CD4-positive, alpha-beta T cell treated with Interleukin-4 for 4 hours (primary cell): Measurements from ENCODE around the gene ZBTB21.
A peak's percentile ranks its signal among the peaks of the same experiment; 100 is the strongest.
"Not testable (repeated sequence)": the region's sequence is repeated elsewhere in the genome, so short reads cannot be mapped to it uniquely, and the experiment has no call there.

ENCODE experiments used
- DNase-seq: peaks from one replicate; pipeline ENCODE4 v3.0.0-alpha.2; 2020

The ZBTB21 gene

DNA sequence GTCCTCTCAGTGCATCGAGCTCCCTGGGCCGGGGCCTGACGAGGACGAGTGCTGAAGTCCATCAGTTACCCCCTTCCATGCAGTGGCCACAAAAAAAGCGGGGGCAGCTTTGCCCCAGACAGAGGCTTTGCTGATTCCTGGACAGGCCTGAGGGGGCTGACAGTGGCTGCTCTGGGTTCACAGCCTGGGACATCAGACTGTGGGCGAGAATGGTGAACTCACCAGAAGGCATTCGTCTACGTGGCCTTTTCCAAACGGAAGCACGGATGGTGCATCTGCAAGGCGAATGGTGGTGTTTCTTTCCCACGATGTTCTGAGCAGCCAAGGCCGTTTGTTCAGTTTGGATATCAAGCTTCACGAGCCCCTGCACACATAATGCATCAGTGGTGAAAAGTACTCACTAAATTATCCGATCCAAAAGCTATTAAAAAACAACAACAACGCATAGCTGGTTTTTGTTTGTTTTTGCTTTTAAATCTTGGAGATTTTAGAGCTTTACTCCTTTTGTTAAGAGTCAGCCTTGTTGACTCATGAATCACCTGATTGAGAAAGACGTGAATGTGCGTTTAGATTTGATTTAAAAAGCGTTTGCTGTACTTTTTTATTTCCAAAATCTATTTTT is 6.3 kb upstream of the ZBTB21 start:
- DNase-seq, result no peak

DNA sequence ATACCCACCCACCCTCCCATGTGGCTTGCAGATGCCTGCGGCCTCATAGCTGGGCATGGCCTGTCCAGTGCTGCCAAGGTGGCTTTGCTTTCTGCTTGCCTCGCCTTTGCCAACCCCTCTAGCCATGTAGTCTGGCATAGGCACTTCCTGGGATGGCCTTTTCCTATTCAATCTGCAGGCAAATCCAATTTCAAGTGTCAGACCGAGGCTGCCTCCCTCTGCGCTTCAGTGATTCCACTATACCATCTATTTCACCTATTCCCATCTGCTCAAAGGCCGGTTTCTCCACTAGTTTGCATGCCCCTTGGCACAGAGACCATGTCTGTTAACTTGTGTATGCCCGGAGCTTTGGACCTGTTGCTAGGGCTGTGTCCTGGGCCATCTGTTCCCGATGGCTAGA is 3.8 kb upstream of the ZBTB21 start:
- DNase-seq, result no peak

DNA sequence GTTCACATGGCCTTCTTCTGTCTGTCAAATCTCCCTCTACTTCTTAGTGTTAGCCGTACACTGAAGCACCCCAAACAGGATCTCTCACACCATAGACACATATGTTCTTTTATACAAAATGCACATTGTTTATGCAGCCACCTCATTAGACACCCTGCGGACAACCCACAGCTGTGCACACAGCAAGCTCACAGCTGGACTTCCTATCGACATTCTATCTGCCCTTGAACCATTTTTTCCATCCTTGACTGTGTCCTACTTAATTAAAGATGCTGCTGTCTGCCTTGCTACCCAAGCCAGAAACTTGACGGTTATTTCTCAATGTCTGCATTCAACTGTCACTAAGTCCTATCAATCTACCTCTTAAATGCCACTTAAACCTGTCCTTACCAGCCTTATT is 3.2 kb upstream of the ZBTB21 start:
- no peak for DNase-seq

DNA sequence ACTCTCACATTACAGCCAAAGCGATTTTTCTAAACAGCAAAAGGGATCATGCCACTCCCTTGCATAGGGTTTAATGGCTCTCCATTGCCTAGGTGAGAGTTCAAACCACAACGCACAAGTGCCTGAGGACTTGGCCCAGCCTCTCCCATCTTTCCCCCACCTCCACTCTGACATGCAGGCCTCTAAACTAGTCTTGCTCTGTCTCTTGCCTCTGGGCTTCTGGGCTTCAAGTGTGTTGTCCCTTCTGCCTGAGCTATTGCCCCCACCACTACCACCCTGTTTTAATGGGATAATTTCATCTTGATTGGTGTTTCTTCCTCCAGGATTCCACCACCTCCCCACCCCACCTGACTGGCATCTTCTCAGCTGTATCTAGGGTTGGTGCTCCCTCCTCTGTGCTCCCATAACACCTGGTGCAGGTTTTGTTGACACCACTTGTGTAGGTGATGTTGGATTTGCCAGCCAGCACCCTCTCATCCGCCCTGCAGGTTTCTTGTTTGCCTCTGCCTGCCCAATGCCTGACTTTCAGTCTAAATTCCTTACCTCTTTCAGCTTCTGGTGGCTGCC is 2.7 kb upstream of the ZBTB21 start:
- DNase-seq, result no peak

DNA sequence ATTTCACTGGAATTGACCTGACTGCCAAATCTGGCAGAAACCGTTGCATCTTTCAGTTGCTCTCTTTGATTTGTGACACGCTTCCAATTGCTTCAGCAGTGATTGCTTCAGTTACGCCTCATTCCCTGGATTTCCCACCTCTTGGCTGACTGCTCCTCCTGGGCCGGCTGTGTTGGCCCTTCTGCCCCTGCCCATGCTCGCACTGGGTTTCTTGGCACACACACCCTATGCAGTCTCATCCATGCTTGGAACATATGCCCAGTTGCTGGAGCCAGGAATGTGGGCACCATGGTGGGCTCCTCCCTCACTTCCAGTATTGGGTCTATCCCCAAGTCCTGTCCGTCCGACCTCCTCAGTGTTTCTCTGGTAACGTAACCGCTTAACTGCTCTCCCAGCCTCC is 2.2 kb upstream of the ZBTB21 start:
- no peak for DNase-seq

DNA sequence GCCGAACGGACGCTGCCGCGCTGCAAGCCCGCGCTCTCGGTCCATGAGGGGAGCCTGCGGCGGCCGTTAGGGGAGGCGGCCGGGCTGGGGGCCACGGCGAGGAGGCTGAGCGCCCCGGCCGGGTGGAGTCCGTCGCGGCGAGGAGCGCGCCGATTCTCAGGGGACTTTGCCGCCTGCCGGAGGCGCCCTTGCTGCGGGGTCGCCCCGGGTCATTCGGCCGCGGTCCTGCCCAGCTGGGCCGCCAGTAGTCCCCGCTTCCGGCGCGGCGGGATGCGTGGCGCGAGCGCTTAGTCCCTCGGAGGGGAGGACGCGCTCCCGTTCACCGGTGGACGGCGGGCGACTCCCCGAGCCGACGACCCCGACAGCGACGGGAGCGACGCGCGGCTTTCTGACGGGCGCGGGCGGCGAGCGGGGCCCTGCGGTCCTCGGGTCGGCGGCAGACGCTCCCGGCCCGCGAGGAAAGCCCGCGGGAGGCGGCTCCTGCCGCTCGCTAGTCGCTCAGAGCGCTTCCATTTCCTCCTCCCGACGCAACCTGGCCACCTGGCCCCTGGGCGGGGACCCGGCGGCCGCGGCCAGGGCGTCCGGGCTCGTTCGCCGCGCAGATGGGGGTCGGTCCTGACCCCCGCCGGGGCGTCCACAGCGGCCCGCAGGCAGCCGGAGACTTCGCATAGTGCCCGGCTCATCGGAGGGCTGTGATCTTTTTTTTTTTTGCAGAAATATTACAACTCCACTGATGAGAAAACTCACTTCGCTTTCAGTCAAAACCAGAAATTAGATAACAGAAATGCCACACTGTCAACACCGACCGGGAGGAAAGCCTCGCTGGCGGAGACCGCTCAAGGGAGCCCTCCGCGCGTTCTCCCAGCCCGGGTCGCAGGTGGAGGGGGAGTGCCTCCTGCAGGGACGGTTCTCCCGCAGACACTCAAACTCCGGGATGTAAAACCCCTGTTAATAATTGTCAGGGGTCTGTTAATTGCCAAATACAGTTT is 641 bp upstream of the ZBTB21 start:
- peak; percentile 9 for DNase-seq

DNA sequence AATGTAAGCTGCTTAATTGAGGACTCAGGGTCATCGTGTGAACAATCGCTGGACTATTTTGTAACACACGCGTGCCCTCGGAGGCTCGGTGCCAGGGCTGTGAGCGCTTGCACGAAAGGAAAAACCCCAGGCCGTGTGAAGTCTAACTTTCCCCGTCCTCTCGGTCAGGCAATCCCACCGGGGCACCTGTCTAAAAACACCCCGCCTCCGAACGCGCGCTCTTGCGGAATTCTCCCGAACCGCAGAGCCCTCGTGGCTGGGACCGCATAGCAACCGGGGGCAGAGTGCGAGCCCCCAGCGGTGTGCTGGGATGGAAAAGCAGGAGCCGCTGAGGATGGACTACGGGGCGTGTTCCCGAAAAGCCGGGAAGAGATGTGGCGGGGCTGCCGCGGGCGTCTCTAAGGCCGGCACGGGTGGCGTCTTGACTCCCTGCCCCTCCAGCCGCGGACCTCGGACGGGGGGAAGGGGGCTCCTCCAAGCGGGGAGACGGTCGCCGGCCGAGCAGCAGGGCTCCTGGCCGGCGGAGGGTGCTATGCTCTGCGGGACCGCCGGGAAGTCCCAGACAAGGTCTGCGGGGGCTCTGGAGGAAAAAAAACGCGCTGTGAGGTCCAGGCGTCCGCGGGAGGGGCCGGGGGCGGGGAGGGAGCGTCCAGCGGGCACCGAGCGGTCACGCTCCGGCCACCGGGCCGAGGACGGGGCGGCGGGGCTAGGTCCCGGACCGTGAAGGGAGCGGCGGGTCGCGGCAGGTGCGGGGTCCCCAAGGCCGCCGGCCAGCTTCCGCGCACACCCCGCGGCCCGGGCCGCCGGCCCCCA is 936 bp downstream of the ZBTB21 start:
- DNase-seq, result peak; percentile 13

DNA sequence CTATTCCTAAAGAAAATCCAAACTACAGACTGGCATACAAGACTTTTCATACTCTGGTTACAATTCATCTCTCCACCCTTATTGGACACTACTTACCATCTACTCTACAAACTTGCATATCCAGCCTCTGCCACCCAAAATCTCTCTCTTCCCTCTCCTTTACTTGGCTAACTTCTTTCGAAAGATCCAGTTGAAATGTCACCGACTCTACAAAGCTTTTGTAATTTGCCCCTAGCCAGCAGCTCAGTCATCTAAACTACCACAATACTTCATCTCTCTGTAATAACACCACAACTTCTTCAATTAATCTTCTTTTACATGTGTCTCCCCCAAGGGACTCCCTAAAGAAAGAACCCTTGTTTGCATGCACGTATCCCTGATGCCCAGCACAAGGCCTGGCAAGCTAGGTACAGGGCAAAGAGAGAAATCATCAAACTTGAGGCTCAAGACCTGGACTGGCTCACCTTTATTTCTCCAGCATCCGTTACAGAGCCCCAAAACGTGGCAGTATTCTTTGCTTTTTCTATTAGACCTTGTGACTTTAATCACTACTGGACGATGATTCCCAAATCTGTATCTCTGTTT is 2.7 kb downstream of the ZBTB21 start:
- no peak for DNase-seq

DNA sequence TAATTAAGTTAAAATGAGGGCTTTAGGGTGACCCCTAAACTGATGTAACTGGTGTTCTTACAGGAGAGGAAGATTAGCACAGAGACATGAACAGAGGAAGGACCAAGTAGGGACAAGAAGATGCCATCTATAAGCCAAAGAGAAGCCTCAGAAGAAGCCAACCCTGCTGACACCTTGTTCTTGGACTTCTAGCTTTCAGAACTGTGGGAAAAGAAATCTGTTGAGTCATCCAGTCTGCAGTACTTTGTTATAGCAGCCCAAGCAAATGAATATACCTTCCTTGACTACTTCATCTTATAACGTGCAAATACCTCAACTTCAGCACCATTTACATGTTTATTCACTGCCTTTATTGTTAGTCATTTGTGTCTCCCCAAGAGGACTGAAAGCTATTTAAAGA is 3.4 kb downstream of the ZBTB21 start:
- DNase-seq, result no peak

DNA sequence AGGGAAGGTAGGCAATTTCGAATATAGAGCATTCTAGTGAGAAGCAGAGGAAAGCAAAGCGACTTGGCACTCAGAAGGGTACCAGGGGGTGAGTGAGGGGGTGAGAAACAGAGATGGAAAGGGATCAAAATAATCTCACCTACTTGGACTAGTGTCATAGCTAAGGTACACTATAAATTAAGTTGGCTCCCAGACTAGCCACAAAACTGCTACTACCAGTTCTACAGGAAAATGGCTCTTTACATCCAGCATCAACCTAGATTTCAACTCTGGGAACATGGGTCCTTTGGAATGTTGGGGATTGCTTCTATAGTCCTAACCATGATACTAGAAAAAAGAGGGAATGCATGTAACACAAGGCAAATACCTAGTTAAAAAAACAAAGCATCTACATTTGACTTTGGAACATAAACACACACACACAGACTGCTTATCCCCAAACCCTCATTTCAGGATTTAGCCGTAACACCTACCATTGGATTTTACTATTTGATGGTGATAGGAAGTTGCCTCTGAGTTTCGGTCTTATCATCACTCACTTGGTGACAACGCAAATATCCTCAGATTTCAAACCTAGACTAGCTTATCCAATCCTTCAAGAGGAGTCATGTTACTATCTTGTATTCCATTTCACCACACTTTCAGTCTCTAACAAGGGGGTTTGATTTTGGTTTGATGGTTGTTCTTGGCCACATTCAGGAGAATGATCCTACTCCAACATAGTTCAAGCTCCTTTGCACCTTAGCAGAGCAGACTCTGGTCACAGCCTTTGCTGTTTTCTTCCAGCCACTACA is 5.6 kb downstream of the ZBTB21 start:
- no peak for DNase-seq

DNA sequence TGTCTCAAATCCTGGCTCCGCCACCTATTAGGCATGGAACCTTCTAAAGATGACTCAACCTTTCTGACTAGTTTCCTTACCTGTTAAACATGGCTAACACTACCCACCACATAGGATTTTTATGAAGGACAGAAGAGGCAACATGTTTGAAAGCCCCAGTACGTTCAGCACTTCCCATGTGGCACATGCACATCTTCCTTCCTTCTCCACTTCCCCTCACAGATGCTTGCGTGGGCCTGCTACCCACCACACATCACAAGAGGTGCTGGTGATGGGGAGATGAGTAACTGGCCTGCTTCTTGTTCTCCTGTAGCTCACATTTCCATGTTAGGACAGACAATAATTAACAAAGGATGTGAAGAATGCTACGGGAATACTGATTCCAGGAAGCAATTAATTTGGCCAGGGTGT is 7.1 kb downstream of the ZBTB21 start:
- peak; percentile 0 for DNase-seq

DNA sequence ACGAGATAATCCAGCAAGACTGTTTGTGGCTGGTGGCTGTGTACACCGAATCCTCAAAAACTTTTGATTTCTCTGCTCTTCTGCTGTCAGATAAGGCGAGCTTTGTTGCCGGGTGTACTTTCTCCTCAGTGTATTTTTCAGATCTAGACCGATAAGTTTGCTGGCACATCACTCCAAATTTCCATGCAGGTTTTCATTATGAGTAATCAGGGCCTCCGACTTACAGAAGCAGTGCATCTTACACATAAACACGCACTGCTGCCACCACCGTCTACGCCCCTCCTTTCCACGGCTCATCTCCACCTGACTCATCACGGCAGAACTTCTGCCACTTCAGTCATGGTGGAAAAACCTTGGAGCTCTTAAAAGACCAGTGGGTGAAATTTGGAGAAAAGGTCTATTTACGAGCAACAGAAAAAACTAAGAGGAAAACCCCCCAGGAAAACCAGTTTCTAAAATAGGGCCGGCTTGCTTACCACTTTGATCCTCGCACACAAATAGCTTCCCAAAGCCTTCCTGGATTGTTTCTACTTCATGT is 7.7 kb downstream of the ZBTB21 start:
- DNase-seq, result peak; percentile 68

DNA sequence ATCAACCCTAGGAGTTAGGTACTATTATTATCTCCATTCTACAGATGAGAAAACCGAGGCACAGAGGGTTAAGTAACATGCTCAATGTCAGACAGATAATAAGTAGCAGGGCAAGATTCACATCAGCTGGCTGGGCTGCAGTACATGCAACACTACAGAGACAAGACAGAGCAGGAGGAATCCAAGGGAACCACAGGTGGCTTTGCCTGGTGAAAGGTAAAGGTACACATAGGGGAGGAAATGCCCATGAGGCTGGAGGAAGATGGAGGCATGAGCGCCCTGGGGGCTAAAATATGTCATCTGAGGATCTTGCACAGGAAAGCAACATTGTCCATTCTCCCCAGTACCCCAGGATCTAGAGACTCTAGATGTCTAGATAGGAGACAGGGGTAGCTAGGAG is 8.4 kb downstream of the ZBTB21 start:
- DNase-seq, result no peak

DNA sequence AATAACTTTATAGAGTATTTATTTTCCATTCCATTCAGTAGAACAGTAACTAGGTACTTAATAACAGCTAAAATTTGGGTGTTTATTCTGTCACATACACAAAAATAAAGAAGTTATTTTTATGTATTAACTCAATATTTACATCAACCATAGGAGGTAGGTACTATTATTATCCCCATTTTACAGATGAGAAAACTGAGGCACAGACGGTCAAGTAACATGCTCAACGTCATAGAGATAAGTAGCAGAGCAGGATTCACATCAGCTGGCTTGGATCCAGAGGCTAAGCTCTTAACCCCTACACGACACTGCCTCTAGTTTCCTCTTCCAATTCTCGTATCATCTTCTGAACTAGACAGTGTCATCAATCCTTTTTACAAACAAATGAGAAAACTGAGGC is 9.3 kb downstream of the ZBTB21 start:
- no peak for DNase-seq

DNA sequence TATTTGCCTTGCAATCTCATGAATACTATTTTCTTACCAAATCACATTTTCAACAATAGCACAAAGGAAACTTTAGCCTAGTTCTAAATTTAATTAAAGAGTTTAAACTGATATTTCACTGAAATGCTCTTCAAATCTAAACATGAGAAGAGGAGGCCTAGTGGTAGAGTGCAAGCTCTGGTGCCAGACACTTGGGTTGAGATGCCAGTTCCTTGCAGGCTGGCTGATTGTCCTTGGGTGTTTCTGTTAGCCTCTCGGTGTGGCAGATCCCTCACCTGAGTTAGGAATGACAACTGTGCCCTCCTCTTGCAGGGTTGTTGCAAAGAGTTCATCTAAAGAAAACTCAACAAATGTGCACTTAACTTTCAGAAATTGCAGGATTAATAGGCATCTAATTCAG is 12.5 kb downstream of the ZBTB21 start:
- DNase-seq, result no peak

DNA sequence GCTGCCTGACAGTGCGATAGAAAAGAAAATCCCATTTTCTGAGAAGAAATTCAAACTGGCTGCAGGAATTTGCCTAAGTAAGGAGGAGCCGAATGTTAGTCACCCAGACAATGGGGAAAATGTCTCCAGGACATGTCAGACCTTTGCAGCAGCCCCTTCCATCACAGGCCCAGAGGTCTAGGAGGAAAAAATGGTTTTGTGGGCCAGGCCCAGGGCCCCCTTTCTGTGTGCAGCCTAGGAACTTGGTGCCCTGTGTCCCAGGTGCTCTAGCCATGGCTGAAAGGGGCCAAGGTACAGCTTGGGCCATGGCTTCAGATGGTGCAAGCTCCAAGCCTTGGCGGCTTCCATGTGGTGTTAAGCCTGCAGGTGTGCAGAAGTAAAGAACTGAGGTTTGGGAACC is 14.6 kb downstream of the ZBTB21 start:
- DNase-seq, result no peak

DNA sequence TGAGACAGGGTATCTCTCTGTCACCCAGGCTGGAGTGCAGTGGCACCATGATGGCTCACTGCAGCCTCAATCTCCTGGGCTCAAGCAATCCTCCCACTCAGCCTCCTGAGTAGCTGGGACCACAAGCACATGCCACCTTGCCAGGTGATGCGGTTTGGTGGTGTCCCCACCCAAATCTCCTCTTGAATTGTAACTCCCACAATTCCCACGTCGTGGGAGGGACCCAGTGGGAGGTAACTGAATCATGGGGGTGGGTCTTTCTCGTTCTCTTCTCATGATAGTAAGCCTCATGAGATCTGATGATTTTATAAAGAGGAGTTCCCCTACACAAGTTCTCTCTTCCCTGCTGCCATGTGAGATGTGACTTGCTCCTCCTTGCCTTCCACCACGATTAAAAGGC is 15.5 kb downstream of the ZBTB21 start:
- DNase-seq, result not testable (repeated sequence)

DNA sequence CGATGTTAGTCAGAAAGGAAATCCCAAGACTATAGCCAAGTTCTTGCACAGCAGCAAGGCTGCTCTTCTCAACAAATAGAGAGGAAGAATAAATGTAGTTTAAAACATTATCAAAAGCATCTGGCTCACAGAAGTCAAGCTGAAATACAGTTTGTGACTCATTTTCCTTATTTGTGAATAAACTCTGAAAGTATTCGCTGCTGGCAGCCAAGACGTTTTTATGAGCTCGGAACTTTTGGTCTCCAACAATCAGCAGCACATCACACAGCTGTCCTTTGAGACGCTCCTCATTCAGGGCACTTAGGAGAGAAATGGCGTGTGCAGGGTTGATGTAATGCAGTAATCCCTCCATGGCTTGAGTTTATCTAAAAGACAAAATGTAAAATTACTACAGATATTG is 16.4 kb downstream of the ZBTB21 start:
- no peak for DNase-seq

DNA sequence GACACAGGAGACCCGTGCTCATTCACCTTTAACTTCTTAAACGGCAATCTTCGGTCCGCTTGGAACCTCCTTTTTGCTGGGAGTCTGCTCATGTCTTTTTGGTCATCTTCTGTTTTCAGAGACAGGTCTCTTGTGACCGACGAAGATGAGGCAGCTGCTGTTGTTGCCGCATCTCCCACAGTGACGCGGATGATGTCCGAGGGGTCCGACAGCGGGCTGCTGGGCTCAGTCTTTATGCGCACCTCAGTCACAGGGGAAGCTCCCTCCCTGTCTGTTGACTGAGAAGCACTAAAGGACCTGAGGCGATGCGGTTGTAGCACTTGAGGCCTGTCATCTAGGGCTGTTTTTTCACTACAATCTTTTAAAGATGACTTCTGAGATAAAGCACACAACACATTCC is 17.6 kb downstream of the ZBTB21 start:
- DNase-seq, result no peak

DNA sequence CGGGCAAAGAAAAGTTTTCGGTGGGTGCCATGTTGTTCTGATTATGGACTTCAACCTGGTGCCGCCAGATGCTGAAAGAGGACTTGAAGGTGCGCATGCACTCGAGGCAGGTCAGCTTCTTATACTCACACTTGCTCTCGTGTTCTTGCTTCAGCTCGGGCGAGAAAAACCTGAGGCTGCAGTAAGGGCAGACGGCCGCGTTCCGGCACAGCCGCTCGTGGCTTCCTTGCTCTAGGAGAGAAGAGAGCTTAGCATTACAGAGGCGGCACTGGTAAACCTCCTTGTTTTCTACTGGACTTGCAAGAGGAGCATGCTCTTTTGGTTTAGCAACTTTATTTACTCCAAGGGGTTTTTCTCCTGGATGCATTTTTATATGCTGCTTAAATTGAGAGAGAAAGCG is 18.5 kb downstream of the ZBTB21 start:
- DNase-seq, result no peak

DNA sequence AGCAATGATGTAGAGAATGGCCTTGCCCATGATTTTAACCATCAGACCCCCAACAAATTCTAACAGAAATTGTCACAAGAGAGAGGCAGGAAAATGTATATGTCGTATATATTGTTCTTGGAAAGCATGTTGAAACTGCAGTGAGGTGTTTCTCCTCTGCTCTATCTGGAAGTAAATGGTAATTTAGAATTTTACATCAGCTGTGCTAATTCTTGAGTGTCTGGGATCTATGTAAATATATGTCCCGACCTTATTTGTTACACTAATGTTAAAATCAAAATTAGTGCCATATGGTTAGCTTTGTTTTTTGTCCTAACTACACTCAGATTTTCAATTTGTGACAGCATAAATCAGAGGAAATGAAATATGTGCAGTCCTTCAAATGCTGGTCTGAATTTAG is 20.5 kb downstream of the ZBTB21 start:
- no peak for DNase-seq

DNA sequence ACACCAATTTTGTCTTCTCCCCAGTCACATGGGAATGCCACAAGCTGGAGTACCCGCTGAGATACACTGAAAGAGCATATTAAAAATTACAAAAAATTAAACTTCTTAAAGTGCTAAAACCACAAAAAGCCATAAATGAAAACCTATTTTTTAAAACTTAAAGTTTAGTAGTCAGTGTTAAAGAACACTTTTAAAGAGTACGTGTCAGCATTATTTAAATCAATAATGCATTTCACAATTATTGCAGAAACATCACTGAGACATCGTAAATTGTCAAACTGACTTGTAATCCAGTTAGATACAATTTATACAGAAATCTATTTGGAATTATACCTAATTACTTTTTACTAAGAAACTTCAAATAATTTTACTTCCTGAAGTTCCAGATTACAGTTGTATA is 22.9 kb downstream of the ZBTB21 start:
- no peak for DNase-seq
